ENCODE data around the gene ALDH4A1. TPM values are rescaled to one million over a fixed set of nuclear protein-coding genes. Genes with fewer than 3 reads are reported as not detected.

The ALDH4A1 gene, protein sequence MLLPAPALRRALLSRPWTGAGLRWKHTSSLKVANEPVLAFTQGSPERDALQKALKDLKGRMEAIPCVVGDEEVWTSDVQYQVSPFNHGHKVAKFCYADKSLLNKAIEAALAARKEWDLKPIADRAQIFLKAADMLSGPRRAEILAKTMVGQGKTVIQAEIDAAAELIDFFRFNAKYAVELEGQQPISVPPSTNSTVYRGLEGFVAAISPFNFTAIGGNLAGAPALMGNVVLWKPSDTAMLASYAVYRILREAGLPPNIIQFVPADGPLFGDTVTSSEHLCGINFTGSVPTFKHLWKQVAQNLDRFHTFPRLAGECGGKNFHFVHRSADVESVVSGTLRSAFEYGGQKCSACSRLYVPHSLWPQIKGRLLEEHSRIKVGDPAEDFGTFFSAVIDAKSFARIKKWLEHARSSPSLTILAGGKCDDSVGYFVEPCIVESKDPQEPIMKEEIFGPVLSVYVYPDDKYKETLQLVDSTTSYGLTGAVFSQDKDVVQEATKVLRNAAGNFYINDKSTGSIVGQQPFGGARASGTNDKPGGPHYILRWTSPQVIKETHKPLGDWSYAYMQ
- 4.4 and 6.2 TPM in 2 replicates for total RNA-seq (2013; cell fraction: nucleolus; rRNA removed)
- 12.2 and 15.0 TPM in 2 replicates for total RNA-seq (2014; rRNA removed)
- 5.0 and 6.6 TPM in 2 replicates for total RNA-seq (2014; rRNA removed; fragmentation: Illumina TruSeq; extraction: Trizol)
- 13.1 and 13.8 TPM in 2 replicates for total RNA-seq (2021)
- polyA plus RNA-seq (2011; ENCODE audit: low read depth), result 3.3 TPM
- polyA plus RNA-seq (2011; rRNA removed), result 5.8 and 17.5 TPM in 2 replicates
- polyA plus RNA-seq (2011; cell fraction: cytosol; rRNA removed), result 21.8 and 36.4 TPM in 2 replicates
- polyA plus RNA-seq (2011; cell fraction: nucleus; rRNA removed), result 39.4 and 47.2 TPM in 2 replicates
- 7.6 and 8.0 TPM in 2 replicates for polyA plus RNA-seq (2012)
- 1.6 and 5.9 TPM in 2 replicates for polyA plus RNA-seq (2014; fragmentation: Illumina TruSeq; extraction: Trizol)
- polyA plus RNA-seq (2014; fragmentation: Nextera tagmentation; extraction: Ambion mirVana), result under 1 TPM; 0.06 to 0.53 TPM
- 14.0 and 21.6 TPM in 2 replicates for polyA plus RNA-seq (2014; rRNA removed)
- 10 to 100 TPM; 24.3 to 25.5 TPM for polyA plus RNA-seq (2016; fragmentation: Nextera tagmentation; extraction: Ambion mirVana)
- polyA minus RNA-seq (2011; rRNA and poly(A)+ RNA removed), result 7.2 and 16.3 TPM in 2 replicates
- 6.3 and 7.8 TPM in 2 replicates for polyA minus RNA-seq (2011; cell fraction: cytosol; rRNA and poly(A)+ RNA removed)
- polyA minus RNA-seq (2011; cell fraction: nucleus; rRNA and poly(A)+ RNA removed), result 6.4 and 14.3 TPM in 2 replicates
- Bru-seq, nascent RNA, result percentile 49 among the genes with signal in this experiment
- percentile 79 among the genes with signal in this experiment for BruChase-seq, experiment 1, labeled RNA remaining after a 6-hour chase
- percentile 68 among the genes with signal in this experiment for BruChase-seq, experiment 2, labeled RNA remaining after a 2-hour chase
- long read RNA-seq, experiment 1, partial matches to known transcripts, result 3 of 12 reads
- long read RNA-seq, experiment 1, other reads (novel, unspliced or antisense), result 5 of 12 reads
- long read RNA-seq, experiment 2, partial matches to known transcripts, result 5 of 7 reads
- long read RNA-seq, experiment 2, other reads (novel, unspliced or antisense), result 1 of 7 reads

DNA sequence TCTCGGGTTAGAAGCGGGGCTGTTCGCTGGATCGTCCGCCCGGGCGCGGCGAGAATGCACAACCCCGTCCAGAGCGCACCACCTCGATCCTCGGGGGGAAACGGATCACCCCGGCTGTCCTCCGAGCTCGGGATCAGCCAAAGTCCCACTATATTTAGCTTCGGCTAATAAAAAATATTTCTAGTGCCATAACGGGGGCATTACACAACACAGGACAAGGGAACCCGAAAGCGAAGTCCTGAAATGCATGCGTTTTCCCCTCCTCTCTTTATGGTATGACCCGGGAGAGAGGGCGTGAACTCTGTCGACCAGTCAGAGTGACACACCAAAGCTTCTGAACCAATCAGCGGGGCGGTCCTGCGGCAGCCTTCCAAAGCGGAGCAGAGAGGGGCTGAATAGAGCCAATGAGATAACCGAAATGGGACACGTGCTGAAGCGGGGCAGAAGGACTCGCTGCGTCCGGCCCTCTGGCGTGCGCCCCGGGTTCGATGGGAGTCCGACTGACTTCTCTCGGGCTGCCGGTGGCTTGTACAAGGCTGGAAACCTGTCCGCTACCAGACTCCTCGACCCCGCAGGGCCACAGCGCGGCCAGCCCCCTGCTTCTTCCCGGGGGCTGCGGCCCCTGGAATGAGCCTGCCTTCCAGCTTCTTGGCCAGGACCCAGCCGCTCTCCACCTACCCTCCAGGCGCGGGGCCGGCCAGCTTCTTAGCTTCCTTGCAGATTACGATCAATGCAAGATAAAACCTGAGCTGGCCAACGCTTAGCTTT, at the start of gene ALDH4A1:
ALDH4A1 (minus strand) TSS at position 33 of the 768 bp plus-strand sequence; CDS start at position 1, 32 bp downstream.
- peak; percentile 99 for ATAC-seq
- in situ Hi-C loops (cut with MboI) (no loop called here), intact Hi-C loops (cut with micrococcal nuclease; ENCODE audit: unreplicated experiment) (loop anchor here (2.0 kb wide), 1 partner anchor 186 kb away; no protein-coding TSS in a partner anchor)
- DNase-seq (ENCODE audit: low read depth, low spot score), result peak; percentile 90
- Histone ChIP-seq H3K27me3 (replicated peaks in 1 of 2; ENCODE audit: control insufficient read depth in 2 of 2, insufficient read depth in 2 of 2, low read length in 1 of 2) (no peaks in the 10 kb centered on the region), H3K4me2 (ENCODE audit: control insufficient read depth, insufficient read depth) (peak within 1 kb of the TSS; percentile 95), H3K4me3 (peak within 1 kb of the TSS; percentile 86), H3K9ac (ENCODE audit: control insufficient read depth, insufficient read depth, low read length) (peak within 1 kb of the TSS; percentile 88), H4K20me1 (ENCODE audit: control insufficient read depth, insufficient read depth) (no peaks in the 10 kb centered on the region), H2AFZ (ENCODE audit: control insufficient read depth, low read depth, low read length) (peak within 1 kb of the TSS; percentile 100), H3K4me1 (ENCODE audit: control insufficient read depth, insufficient read depth, low read length) (peaks cover 10% of the 10 kb centered on the region; the same call in 1 of the 2 replicates), H3K9me3 (replicated peaks; ENCODE audit: control insufficient read depth, insufficient read depth, low read length) (no peaks in the 10 kb centered on the region), H3K36me3 (ENCODE audit: control insufficient read depth in 2 of 2, insufficient read depth in 2 of 2, low read length in 1 of 2) (no peaks in the 10 kb centered on the region), H3K27ac (ENCODE audit: control insufficient read depth, insufficient read depth) (peak within 1 kb of the TSS; percentile 91), H3K79me2 (ENCODE audit: control insufficient read depth, insufficient read depth, low read length) (peaks cover 4% of the 10 kb centered on the region)
- no TSS peak for BruUV-seq (replicated peaks)
- ChIA-PET SMC1A (ENCODE audit: uncharacterized antibody, unreplicated experiment) (interaction anchor here (0.8 to 2.0 kb wide), 9 partner anchors 13 to 195 kb away, joined by 3 to 8 read pairs (median 4); no protein-coding TSS in a partner anchor), CTCF (interaction anchor here (1.0 to 3.0 kb wide), 17 partner anchors 10 to 280 kb away, joined by 3 to 31 read pairs (median 4); partner anchors contain the start of gene IFFO2), POLR2A (interaction anchor here (1.2 to 1.9 kb wide), 3 partner anchors 10 to 49 kb away, joined by 3 to 7 read pairs (median 6); no protein-coding TSS in a partner anchor), RAD21 (ENCODE audit: unreplicated experiment) (interaction anchor here (0.7 to 2.0 kb wide), 10 partner anchors 10 to 64 kb away, joined by 3 to 10 read pairs (median 5); partner anchors contain the start of gene IFFO2)
- peak; percentile 99 for FAIRE-seq
- under 1% methylated on average over 55 of the region's 55 CpGs for WGBS (ENCODE audit: insufficient coverage, insufficient replicate concordance, low lambda C conversion rate, missing lambda C conversion rate)
- TF ChIP-seq MYC (IDR thresholded peaks at IDR 0.05; ENCODE audit: insufficient read depth, insufficient read length, insufficient replicate concordance, low read length, severe bottlenecking) (no peak), TCF3 (IDR thresholded peaks at IDR 0.05; ENCODE audit: borderline replicate concordance, insufficient read depth, low read depth, low read length) (no peak), CBX5 (IDR thresholded peaks at IDR 0.05; ENCODE audit: low read depth) (no peak), ASH2L (IDR thresholded peaks at IDR 0.05; ENCODE audit: borderline replicate concordance, low read depth) (0 out of 2 replicates have a peak, but pooled peaks have one; percentile 9), ZNF217 (IDR thresholded peaks at IDR 0.05) (no peak), IKZF2 (IDR thresholded peaks at IDR 0.05) (no peak), NR2C1 (IDR thresholded peaks at IDR 0.05) (peak; percentile 32; the same call in 1 of the 2 replicates), TAF1 (IDR thresholded peaks at IDR 0.05; ENCODE audit: borderline replicate concordance, low read depth, low read length) (peak; percentile 74; the same call in 1 of the 2 replicates), JUND (IDR thresholded peaks at IDR 0.05; ENCODE audit: low read depth, low read length) (peak; percentile 99), ESRRA (IDR thresholded peaks at IDR 0.05; ENCODE audit: low read length) (no peak)
- TF ChIP-seq, protein P1, sequence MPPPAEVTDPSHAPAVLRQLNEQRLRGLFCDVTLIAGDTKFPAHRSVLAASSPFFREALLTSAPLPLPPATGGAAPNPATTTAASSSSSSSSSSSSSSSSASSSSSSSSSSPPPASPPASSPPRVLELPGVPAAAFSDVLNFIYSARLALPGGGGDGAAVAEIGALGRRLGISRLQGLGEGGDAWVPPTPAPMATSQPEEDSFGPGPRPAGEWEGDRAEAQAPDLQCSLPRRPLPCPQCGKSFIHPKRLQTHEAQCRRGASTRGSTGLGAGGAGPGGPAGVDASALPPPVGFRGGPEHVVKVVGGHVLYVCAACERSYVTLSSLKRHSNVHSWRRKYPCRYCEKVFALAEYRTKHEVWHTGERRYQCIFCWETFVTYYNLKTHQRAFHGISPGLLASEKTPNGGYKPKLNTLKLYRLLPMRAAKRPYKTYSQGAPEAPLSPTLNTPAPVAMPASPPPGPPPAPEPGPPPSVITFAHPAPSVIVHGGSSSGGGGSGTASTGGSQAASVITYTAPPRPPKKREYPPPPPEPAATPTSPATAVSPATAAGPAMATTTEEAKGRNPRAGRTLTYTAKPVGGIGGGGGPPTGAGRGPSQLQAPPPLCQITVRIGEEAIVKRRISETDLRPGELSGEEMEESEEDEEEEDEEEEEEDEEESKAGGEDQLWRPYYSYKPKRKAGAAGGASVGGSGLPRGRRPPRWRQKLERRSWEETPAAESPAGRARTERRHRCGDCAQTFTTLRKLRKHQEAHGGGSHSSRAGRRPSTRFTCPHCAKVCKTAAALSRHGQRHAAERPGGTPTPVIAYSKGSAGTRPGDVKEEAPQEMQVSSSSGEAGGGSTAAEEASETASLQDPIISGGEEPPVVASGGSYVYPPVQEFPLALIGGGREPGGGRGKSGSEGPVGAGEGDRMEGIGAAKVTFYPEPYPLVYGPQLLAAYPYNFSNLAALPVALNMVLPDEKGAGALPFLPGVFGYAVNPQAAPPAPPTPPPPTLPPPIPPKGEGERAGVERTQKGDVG (CRISPR knock-in tag; IDR thresholded peaks at IDR 0.05), result no peak
